HG02763 (cell line): ENCODE results near the gene PPBP.
"Not testable (repeated sequence)": the region's sequence is repeated elsewhere in the genome, so short reads cannot be mapped to it uniquely, and the experiment has no call there.

Experiments
- ATAC-seq: cut with Tn5 transposase; IDR thresholded peaks from one replicate; pipeline ENCODE4 v1.9.1; 2021; ENCODE audit warnings: mild to moderate bottlenecking, moderate library complexity; ENCODE audit not compliant: unreplicated experiment

Gene PPBP

GRCh38 chr4:73998040-73999011 lies 10.3 kb upstream of the PPBP start, which contains the start of gene CXCL5:
CXCL5 (minus strand) TSS chr4:73998677; CDS start chr4:73998581, 96 bp downstream.
- no peak for ATAC-seq

- no peak for ATAC-seq
Measured at GRCh38 chr4:73992050-73992449, 4.1 kb upstream of the PPBP start.

DNA sequence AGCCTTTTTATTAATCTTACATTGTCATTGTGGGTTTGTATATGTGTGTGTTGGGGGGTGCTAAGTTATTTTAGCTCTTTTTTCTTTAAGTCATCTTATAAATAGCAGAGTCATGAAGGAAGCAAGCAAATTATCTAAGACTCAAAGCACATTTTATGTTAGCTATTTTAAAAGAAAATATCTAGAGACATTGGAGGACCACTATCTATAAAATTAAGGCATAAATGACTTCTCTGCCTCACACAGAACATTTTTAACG lies 3.7 kb upstream of the PPBP start:
- ATAC-seq = no peak

GRCh38 chr4:73990988-73991741 lies 3.2 kb upstream of the PPBP start:
- ATAC-seq = no peak

DNA sequence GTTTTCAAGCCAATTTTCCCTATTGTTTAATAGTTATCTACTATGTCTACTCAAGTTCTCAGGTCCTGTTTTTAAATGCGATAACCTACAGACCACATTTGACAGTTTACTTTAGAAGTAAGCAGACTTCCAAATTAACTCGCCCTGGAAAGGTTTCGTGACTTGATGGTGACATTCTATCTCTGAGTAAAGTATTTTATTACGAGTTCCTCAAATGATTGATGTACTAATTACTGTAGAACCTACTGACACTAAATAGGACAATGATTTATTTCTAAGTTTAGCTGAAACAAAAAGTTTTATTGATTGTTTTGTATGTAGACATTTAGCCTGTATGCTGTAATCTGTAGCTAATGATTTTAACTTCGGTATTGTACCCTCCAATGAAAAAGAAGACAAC lies 1.9 kb upstream of the PPBP start:
- no peak for ATAC-seq

- ATAC-seq = no peak
Measured at GRCh38 chr4:73989031-73989430, 1.0 kb upstream of the PPBP start.

DNA sequence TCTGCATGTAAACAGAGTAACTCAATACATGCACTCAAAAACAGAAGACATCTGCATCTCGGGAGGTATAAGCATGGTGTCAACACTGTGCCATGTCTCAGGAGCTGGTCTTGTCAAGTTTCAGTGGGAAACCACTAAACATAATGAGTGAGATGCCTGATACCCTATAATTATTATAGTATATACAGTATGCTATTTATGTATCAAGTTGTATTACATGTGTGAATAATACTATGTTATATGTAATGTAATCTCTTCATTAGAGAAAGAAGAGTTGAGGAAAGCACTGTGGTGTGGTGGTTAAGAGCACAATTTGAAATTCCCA lies 2.5 kb downstream of the PPBP start:
- ATAC-seq = no peak

- no peak for ATAC-seq
Measured at GRCh38 chr4:73984736-73985527, 3.1 kb downstream of the PPBP start.

- not testable (repeated sequence) for ATAC-seq
Measured at GRCh38 chr4:73981175-73981574, 6.8 kb downstream of the PPBP start.

DNA sequence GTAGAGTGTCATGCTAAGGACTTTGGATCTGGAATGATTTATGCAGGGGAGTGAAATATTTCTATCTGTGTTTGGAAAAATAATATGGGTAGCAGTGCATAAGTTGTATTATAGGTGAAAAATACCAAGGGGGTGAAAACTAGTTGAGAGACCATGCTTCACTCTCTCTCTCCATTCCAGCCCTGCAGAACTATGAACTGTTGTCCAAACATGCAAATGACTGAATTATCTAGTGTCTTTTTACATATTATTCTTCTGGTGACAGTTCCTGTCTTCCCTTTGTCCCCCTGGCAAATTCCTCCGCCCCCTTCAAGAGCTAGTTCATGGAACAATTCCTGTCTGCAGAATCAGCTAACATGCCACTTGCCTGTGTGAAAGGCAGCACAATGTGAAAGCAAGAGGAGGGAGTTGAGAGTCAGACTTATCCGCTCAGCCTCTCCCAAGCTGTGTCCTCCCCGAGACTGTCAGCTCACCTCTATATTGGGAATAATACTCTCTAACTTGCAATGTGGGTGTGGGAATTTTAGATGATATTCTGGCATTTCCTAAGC lies 8.5 kb downstream of the PPBP start:
- ATAC-seq = no peak

- no peak for ATAC-seq
Measured at GRCh38 chr4:73978886-73979285, 9.1 kb downstream of the PPBP start.

DNA sequence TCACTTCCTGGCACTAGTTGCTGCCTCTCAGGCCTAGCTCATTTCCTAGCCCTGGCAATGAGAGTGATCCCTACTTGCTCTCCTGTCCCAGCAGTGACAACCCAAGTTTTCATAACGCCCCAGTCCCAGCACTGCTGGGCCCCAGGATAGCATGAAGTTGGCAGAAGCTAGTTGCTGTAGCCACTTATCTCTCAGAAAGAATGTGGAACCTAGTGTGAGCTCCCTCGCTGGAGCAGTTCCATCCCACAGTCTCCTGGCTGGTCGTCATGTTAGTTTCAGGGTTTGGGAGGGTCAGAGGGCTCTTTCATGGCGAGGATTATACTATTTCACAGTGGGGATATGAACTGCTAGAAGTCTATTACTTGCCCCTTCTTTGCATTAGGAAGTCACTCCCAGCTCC lies 11.3 kb downstream of the PPBP start:
- no peak for ATAC-seq

GRCh38 chr4:73976217-73976616 lies 11.8 kb downstream of the PPBP start:
- ATAC-seq = no peak

- ATAC-seq = no peak
Measured at GRCh38 chr4:73974352-73974751, 13.6 kb downstream of the PPBP start.

DNA sequence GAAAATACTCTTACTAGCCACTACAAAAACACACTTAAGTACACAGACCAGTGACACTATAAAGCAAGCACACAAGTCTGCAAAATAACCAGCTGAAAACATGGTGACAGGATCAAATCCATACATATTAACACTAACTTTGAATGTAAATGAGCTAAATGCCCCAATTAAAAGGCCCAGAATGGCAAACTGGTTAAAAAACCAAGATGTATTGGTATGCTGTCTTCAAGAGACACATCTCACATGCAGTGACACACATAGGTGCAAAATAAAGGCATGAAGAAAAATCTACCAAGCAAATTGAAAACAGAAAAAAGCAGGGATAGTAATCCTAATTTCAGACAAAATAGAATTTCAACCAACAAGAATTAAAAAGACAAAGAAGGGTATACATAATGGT lies 17.0 kb downstream of the PPBP start:
- ATAC-seq = no peak

- ATAC-seq = no peak
Measured at GRCh38 chr4:73970011-73970410, 18.0 kb downstream of the PPBP start.

- ATAC-seq = no peak
Measured at GRCh38 chr4:73967866-73968265, 20.1 kb downstream of the PPBP start.

GRCh38 chr4:73964862-73965611 lies 23.0 kb downstream of the PPBP start:
- no peak for ATAC-seq

GRCh38 chr4:73962724-73963123 lies 25.3 kb downstream of the PPBP start:
- no peak for ATAC-seq

DNA sequence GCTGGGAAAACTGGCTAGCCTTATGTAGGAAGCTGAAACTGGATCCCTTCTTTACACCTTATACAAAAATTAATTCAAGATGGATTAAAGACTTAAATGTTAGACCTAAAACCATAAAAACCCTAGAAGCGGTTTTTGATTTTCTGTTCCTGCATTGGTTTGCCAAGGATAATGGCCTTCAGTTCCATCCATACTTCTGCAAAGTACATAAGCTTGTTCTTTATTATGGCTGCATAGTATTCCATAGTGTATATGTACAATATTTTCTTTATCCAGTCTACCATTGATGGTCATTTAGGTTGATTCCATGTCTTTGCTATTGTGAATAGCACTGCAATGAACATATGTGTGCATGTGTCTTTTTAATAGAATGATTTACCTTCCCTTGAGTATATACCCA lies 28.9 kb downstream of the PPBP start:
- not testable (repeated sequence) for ATAC-seq

DNA sequence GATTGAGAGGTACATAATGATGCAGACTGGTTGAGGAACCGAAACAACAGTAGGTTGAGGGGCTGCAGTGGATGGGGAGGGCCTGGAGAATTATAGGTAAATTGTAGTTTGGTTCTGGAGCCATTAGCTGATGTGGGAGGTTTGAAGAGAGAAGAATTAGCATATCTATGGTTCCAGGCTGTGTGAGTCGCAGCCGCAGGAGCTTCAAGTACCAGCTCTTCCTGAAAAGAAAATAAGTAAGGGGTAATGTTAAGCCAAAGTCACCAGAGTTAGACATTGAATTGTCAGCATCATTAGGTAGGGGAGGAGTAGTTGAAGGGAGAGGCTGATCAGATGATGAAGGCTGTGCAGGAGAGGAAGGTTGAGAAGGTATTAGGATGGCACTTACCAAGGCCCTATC lies 35.6 kb downstream of the PPBP start:
- ATAC-seq = no peak
